Measurements from ENCODE around the gene PALLD.

PALLD gene

GRCh38 chr4:168630445-168631187 is 133.8 kb downstream of the PALLD start:
- no peak for DNase-seq

GRCh38 chr4:168631241-168632162 is 134.7 kb downstream of the PALLD start:
- no peak for DNase-seq

- no peak for DNase-seq
These were observed 135.5 kb downstream of the PALLD start for GRCh38 chr4:168632301-168632725.

- DNase-seq: no peak
These were observed 136.2 kb downstream of the PALLD start for GRCh38 chr4:168633064-168633463.

- no peak for DNase-seq
These were observed 136.6 kb downstream of the PALLD start for GRCh38 chr4:168633496-168633895.

GRCh38 chr4:168634276-168634802 is 137.5 kb downstream of the PALLD start:
- DNase-seq: no peak

- DNase-seq: no peak
These were observed 139.2 kb downstream of the PALLD start for GRCh38 chr4:168636040-168636439.

GRCh38 chr4:168636506-168637196 is 139.8 kb downstream of the PALLD start:
- DNase-seq: no peak

- DNase-seq: no peak
These were observed 141.3 kb downstream of the PALLD start for GRCh38 chr4:168637872-168638756.

GRCh38 chr4:168639914-168640313 is 143.1 kb downstream of the PALLD start:
- DNase-seq: no peak

- no peak for DNase-seq
These were observed 144.9 kb downstream of the PALLD start for GRCh38 chr4:168641811-168642140.

GRCh38 chr4:168642591-168642990 is 145.7 kb downstream of the PALLD start:
- no peak for DNase-seq

GRCh38 chr4:168643111-168643795 is 146.4 kb downstream of the PALLD start:
- no peak for DNase-seq

GRCh38 chr4:168643796-168644159 is 146.9 kb downstream of the PALLD start:
- no peak for DNase-seq

GRCh38 chr4:168646001-168646768 is 149.3 kb downstream of the PALLD start:
- DNase-seq: no peak

GRCh38 chr4:168647646-168648375 is 151.0 kb downstream of the PALLD start:
- DNase-seq: no peak

- no peak for DNase-seq
These were observed 151.6 kb downstream of the PALLD start for GRCh38 chr4:168648494-168648893.

GRCh38 chr4:168648929-168649328 is 152.1 kb downstream of the PALLD start:
- DNase-seq: no peak

- DNase-seq: no peak
These were observed 154.5 kb downstream of the PALLD start for GRCh38 chr4:168651374-168651773.

GRCh38 chr4:168651864-168652263 is 155.0 kb downstream of the PALLD start:
- DNase-seq: no peak
